ENCODE results near the gene TMTC2. TPM values are rescaled to one million over a fixed set of nuclear protein-coding genes. Genes with fewer than 3 reads are reported as not detected.

Gene TMTC2
- total RNA-seq, 2 experiments from 2014 or later: 1.8 to 2.1 TPM

- H3K4me1 Mint-ChIP-seq (ENCODE audit: low read depth): no peaks in the 10 kb centered on the region
- no peaks in the 10 kb centered on the region for H3K9me3 ChIP-seq (ENCODE audit: control insufficient read depth in 1 of 2, insufficient read depth in 1 of 2, low read length in 2 of 2)
- no peaks in the 10 kb centered on the region for H3K36me3 Mint-ChIP-seq (ENCODE audit: low read depth)
- ATAC-seq (ENCODE audit: poor library complexity) (no peak), DNase-seq (no peak)
- H3K27me3 Mint-ChIP-seq: no peaks in the 10 kb centered on the region
- H3K4me3 Mint-ChIP-seq: no peak overlapping the region
- H3K36me3 ChIP-seq (ENCODE audit: insufficient read depth, low read length): no peaks in the 10 kb centered on the region
- H3K4me1 ChIP-seq (ENCODE audit: insufficient read depth, low read length): no peaks in the 10 kb centered on the region
- POLR2A ChIA-PET: no interaction called here
- no peak overlapping the region for H3K27ac ChIP-seq (ENCODE audit: low read depth in 1 of 2, low read length in 2 of 2)
- no peaks in the 10 kb centered on the region for H3K27me3 ChIP-seq (ENCODE audit: control insufficient read depth in 1 of 2, insufficient read depth in 2 of 2, low read length in 2 of 2)
- CTCF ChIA-PET: no interaction called here
- intact Hi-C loops (cut with DNase I, micrococcal nuclease): no loop called here
- H3K9me3 Mint-ChIP-seq: no peaks in the 10 kb centered on the region
- H3K4me3 ChIP-seq (ENCODE audit: low read length): no peak overlapping the region
- TF ChIP-seq CTCF (IDR thresholded peaks at IDR 0.05): no peak
- H3K27ac Mint-ChIP-seq: no peak overlapping the region
Observed at GRCh38 chr12:83158613-83159207, 472.0 kb downstream of the TMTC2 start.

- Histone ChIP-seq H3K4me1 (ENCODE audit: insufficient read depth, low read length) (no peaks in the 10 kb centered on the region), H3K27ac (ENCODE audit: low read depth in 1 of 2, low read length in 2 of 2) (no peak overlapping the region), H3K36me3 (ENCODE audit: insufficient read depth, low read length) (no peaks in the 10 kb centered on the region), H3K4me3 (ENCODE audit: low read length) (no peak overlapping the region), H3K9me3 (ENCODE audit: control insufficient read depth in 1 of 2, insufficient read depth in 1 of 2, low read length in 2 of 2) (no peaks in the 10 kb centered on the region), H3K27me3 (ENCODE audit: control insufficient read depth in 1 of 2, insufficient read depth in 2 of 2, low read length in 2 of 2) (no peaks in the 10 kb centered on the region)
- H3K27ac Mint-ChIP-seq: no peak overlapping the region
- no peak for DNase-seq
- CTCF ChIA-PET: interaction anchor here (1.1 to 1.2 kb wide), 2 partner anchors 9 to 17 kb away, joined by 3 read pairs; no protein-coding TSS in a partner anchor
- H3K36me3 Mint-ChIP-seq (ENCODE audit: low read depth): no peaks in the 10 kb centered on the region
- peaks cover 3% of the 10 kb centered on the region for H3K27me3 Mint-ChIP-seq
- intact Hi-C loops (cut with DNase I, micrococcal nuclease): no loop called here
- no peak for TF ChIP-seq CTCF (IDR thresholded peaks at IDR 0.05)
- no peak overlapping the region for H3K4me3 Mint-ChIP-seq
- H3K4me1 Mint-ChIP-seq (ENCODE audit: low read depth): no peaks in the 10 kb centered on the region
- POLR2A ChIA-PET: no interaction called here
- no peaks in the 10 kb centered on the region for H3K9me3 Mint-ChIP-seq
- ATAC-seq (ENCODE audit: poor library complexity): no peak
Observed at GRCh38 chr12:83161456-83161855, 474.8 kb downstream of the TMTC2 start.

DNA sequence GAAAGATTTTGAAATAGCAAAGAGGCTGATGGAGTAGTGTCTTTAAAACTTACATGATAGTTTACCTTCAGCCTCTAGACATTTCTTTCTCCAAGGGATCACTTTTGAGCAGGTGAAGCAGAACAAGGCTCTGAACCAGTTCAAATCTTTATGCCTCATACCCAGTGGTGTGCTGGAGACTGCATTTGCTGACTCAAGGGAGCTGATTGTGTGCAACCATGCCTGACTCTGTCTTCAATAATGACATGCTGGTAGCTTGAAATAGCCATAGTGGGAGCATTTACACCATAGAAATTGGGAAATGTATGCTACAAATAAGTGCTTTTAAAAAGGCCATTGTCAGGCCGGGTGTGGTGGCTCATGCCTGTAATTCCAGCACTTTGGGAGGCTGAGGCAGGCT, 482.0 kb downstream of the TMTC2 start:
- H3K27ac Mint-ChIP-seq: no peak overlapping the region
- no peak for ATAC-seq (ENCODE audit: poor library complexity)
- Histone ChIP-seq H3K27ac (ENCODE audit: low read depth in 1 of 2, low read length in 2 of 2) (no peak overlapping the region), H3K4me1 (ENCODE audit: insufficient read depth, low read length) (no peaks in the 10 kb centered on the region), H3K27me3 (ENCODE audit: control insufficient read depth in 1 of 2, insufficient read depth in 2 of 2, low read length in 2 of 2) (no peaks in the 10 kb centered on the region), H3K9me3 (ENCODE audit: control insufficient read depth in 1 of 2, insufficient read depth in 1 of 2, low read length in 2 of 2) (no peaks in the 10 kb centered on the region), H3K36me3 (ENCODE audit: insufficient read depth, low read length) (no peaks in the 10 kb centered on the region), H3K4me3 (ENCODE audit: low read length) (no peak overlapping the region)
- no peak for DNase-seq
- peaks cover 2% of the 10 kb centered on the region for H3K9me3 Mint-ChIP-seq
- H3K27me3 Mint-ChIP-seq: peaks cover 3% of the 10 kb centered on the region
- no peaks in the 10 kb centered on the region for H3K36me3 Mint-ChIP-seq (ENCODE audit: low read depth)
- POLR2A ChIA-PET: no interaction called here
- H3K4me1 Mint-ChIP-seq (ENCODE audit: low read depth): no peaks in the 10 kb centered on the region
- no peak for TF ChIP-seq CTCF (IDR thresholded peaks at IDR 0.05)
- no peak overlapping the region for H3K4me3 Mint-ChIP-seq
- CTCF ChIA-PET: no interaction called here
- intact Hi-C loops (cut with DNase I, micrococcal nuclease): no loop called here

Data from CD4-positive, alpha-beta T cell (primary cell).